SK-N-MC (cell line): ENCODE measurements around the gene HDDC2.

ENCODE experiments used
- DNase-seq: peaks from one replicate; pipeline ENCODE4 v3.0.0-alpha.2; 2011; ENCODE audit warnings: low read depth, low spot score
- H3K27ac ChIP-seq: fragments of 200-600 bp; sonication (generic); 2 replicates; pipeline ENCODE4 v1.5.1; 2016; ENCODE audit warnings: mixed run types
- H3K36me3 ChIP-seq: fragments of 200-600 bp; sonication (generic); 2 replicates; pipeline ENCODE4 v1.6.1; 2017; ENCODE audit warnings: antibody characterized with exemption, low read length, mixed read lengths; ENCODE audit not compliant: insufficient read depth
- H3K4me3 ChIP-seq: fragments of 200-600 bp; sonication (generic); 2 replicates; pipeline ENCODE4 v1.5.1; 2016
- H3K9ac ChIP-seq: fragments of 200-600 bp; sonication (generic); 2 replicates; pipeline ENCODE4 v1.8.0; 2017; ENCODE audit warnings: mixed run types, mixed read lengths; ENCODE audit not compliant: insufficient read length
- H3K9me3 ChIP-seq: fragments of 200-600 bp; sonication (generic); 2 replicates; pipeline ENCODE4 v1.6.1; 2017; ENCODE audit warnings: low read depth, mild to moderate bottlenecking, antibody characterized with exemption, low read length, moderate library complexity, mixed read lengths
- EZH2 ChIP-seq: fragments of 200-600 bp; sonication (generic); IDR thresholded peaks from one replicate; pipeline ENCODE4 v1.6.1; 2017; ENCODE audit warnings: antibody characterized with exemption
- FOXP2 ChIP-seq: optimal IDR thresholded peaks from 2 replicates; pipeline ENCODE3; 2011; ENCODE audit warnings: mild to moderate bottlenecking, moderate library complexity; ENCODE audit not compliant: insufficient read depth; ENCODE audit errors: extremely low read length, control extremely low read depth
- POLR2AphosphoS5 ChIP-seq: IDR thresholded peaks from 2 replicates; pipeline ENCODE4 v1.6.1; 2012; ENCODE audit warnings: mild to moderate bottlenecking, low read depth, low read length, borderline replicate concordance

HDDC2 gene, protein sequence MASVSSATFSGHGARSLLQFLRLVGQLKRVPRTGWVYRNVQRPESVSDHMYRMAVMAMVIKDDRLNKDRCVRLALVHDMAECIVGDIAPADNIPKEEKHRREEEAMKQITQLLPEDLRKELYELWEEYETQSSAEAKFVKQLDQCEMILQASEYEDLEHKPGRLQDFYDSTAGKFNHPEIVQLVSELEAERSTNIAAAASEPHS

DNA sequence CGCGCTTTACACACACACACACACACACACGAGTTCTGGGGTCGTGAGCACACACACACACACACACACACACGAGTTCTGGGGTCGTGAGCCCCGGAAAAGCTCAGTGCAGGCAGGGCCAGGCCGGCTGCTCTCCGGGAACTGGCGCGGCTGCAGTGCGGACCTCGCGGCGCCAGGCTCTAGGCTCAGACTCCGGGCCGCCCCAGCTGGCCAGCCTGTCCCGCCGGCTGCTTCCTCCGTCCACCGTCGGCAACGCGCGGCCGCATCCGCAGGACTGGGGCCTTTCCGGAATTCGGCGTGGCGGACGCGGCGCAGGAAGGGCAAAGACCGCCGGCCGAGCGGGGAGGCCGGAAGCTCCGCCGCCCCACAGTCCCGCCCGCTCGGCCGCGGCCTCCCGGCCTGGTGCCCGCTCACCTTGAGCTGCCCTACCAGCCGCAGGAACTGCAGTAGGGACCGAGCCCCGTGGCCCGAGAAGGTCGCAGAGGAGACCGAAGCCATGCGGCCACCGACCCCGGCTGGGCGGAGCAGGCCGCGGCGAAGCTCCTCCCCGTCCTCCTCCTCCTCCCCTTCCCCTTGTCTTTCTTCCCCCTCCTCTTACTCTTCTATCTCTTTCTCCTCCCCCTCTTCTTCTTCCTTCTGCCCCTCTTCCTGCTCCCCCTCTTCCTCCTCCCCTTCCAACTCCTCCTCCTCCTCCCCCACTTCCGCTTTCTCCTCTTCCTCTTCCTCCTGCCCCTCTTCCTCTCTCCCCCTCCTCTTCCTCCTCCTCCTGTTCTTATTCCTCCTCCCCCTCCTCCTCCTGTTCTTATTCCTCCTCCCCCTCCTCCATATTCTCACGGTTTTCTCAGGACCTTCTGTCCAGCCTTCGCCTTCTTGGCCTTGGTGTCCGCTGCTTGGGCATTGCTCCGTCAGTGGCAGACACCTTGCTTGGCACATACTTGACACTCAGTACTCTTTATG lies at the start of gene HDDC2:
HDDC2 (minus strand) TSS at position 533 of the 957 bp plus-strand sequence; CDS start at position 498, 35 bp downstream.
- H3K9ac ChIP-seq, result peak within 1 kb of the TSS; percentile 94
- no peaks in the 10 kb centered on the region for H3K9me3 ChIP-seq
- H3K4me3 ChIP-seq, result peak within 1 kb of the TSS; percentile 79
- peak; percentile 24 for DNase-seq
- peak within 1 kb of the TSS; percentile 63 for H3K27ac ChIP-seq
- H3K36me3 ChIP-seq, result peaks cover 38% of the 10 kb centered on the region
- no peak for TF ChIP-seq EZH2
- TF ChIP-seq POLR2AphosphoS5, result peak; percentile 94
- TF ChIP-seq FOXP2, result no peak

DNA sequence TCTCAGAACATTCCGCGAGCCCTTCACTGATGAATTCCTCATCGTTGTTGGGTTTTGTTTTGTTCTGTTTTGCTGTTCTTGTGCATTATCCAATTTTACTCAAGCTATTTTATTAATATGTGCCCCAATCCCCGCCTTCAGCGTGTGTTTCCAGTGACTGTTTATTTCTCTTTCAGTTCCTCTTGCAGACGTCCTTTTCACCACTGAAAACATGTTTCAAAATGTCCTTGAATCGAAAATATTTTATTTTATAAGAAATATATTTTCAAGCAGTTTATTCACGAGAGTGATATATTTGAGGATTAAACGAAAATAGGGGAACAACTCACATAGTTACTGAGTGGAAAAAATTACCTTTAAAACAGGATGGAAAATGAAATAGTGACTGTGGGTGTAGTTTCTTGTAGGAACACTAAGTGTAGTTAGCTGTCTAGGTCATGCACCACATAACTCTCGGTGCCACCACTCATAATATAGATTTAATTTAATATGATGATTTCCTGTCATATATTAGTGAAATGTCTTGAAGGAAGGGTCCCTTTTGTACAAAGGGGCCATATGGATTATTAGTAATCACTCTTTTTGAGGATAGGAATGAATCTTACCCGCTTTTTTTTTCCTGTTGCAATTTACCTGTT lies 45.3 kb upstream of the HDDC2 start:
- no peaks in the 10 kb centered on the region for H3K9me3 ChIP-seq
- H3K9ac ChIP-seq, result no peak overlapping the region
- H3K4me3 ChIP-seq, result no peak overlapping the region
- no peaks in the 10 kb centered on the region for H3K36me3 ChIP-seq
- DNase-seq, result no peak
- no peak for TF ChIP-seq FOXP2
- no peak for TF ChIP-seq EZH2
- no peak for TF ChIP-seq POLR2AphosphoS5
- no peak overlapping the region for H3K27ac ChIP-seq

DNA sequence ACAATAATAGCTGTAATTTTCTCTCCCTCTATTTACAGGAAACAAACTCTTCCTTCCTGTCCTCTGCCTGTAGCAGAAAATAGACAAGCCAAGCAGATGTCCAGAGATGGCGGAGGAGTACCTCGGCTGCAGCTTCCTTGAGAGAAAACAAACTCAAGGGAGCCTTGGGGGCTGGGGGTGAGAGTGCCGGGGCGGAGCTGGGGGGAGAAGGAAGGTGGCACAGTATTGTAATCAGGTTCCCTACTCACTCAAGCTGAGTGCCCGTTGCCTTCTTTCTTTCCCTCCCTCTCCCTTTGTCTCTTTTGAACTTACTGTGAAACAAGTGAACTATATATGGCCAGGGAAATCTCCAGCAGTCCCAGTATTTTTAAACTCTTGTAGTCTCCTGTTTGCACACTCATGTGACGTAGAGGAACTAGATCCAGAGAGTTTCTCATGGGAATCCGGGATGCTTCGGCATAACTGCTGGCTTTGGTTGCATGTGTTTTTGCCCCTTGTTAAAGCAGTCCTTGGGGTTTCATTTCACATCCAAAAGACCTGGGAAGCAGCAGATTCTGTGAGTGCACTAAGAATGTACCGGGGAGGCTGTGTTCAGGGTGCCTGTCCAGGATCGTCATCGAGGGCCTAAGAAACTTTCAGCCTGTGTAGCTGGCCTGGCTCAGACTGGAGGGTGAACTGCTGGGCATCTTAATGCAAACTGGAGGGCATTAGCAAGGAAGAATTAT lies 44.6 kb upstream of the HDDC2 start:
- H3K4me3 ChIP-seq, result no peak overlapping the region
- DNase-seq, result no peak

GRCh38 chr6:125341460-125341859 lies 39.7 kb upstream of the HDDC2 start:
- Histone ChIP-seq H3K9me3 (no peaks in the 10 kb centered on the region), H3K9ac (no peak overlapping the region), H3K27ac (no peak overlapping the region), H3K36me3 (no peaks in the 10 kb centered on the region), H3K4me3 (no peak overlapping the region)
- DNase-seq, result no peak
- TF ChIP-seq POLR2AphosphoS5 (no peak), EZH2 (no peak), FOXP2 (no peak)

More for the DNA sequence above, 44.6 kb upstream of the HDDC2 start:
- Histone ChIP-seq H3K27ac (no peak overlapping the region), H3K36me3 (no peaks in the 10 kb centered on the region), H3K9ac (no peak overlapping the region), H3K9me3 (no peaks in the 10 kb centered on the region)
- TF ChIP-seq POLR2AphosphoS5 (no peak), EZH2 (no peak), FOXP2 (no peak)

GRCh38 chr6:125340991-125341390 lies 39.2 kb upstream of the HDDC2 start:
- no peak for TF ChIP-seq FOXP2
- no peak for TF ChIP-seq EZH2
- TF ChIP-seq POLR2AphosphoS5, result no peak
- H3K9ac ChIP-seq, result no peak overlapping the region

DNA sequence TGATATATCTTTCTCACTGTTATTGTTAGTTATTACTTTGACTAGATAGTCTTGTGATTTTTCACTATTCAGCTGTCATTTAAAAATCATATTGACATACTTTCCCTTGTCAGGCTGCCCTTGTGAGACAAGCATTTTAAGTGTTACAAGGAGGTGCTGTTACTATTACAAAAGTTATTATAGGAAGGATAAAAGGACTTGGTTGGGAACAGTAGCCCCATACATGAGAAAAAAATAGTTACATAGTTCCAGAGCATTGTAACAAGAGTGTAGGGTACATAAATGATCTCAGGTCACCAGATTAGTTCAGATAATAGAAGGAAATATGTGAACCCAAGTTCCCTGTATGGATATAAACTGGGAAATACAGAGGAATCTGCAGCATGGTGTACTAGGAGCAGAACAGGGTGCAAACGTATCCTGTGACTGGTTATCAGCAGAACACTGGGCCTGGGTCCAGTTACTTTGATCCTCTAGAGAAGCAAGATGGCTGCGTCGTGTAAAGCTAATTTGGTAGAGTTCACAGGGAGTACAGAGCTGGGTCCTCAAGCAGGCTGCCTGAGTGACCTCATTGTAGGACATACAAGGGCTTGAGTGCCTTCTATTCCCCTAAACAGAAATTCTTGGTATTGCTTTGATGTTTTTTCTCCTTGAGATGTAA lies 38.5 kb upstream of the HDDC2 start:
- H3K36me3 ChIP-seq, result no peaks in the 10 kb centered on the region
- no peaks in the 10 kb centered on the region for H3K9me3 ChIP-seq
- no peak overlapping the region for H3K27ac ChIP-seq
- TF ChIP-seq EZH2 (no peak), POLR2AphosphoS5 (no peak), FOXP2 (no peak)
- no peak for DNase-seq
- no peak overlapping the region for H3K4me3 ChIP-seq
- H3K9ac ChIP-seq, result no peak overlapping the region

More at GRCh38 chr6:125340991-125341390, 39.2 kb upstream of the HDDC2 start:
- Histone ChIP-seq H3K27ac (no peak overlapping the region), H3K9me3 (no peaks in the 10 kb centered on the region), H3K36me3 (no peaks in the 10 kb centered on the region), H3K4me3 (no peak overlapping the region)
- no peak for DNase-seq

- DNase-seq, result no peak
- no peaks in the 10 kb centered on the region for H3K36me3 ChIP-seq
- TF ChIP-seq POLR2AphosphoS5, result no peak
- no peak for TF ChIP-seq FOXP2
- no peak for TF ChIP-seq EZH2
- H3K27ac ChIP-seq, result no peak overlapping the region
- no peak overlapping the region for H3K4me3 ChIP-seq
- no peak overlapping the region for H3K9ac ChIP-seq
- H3K9me3 ChIP-seq, result no peaks in the 10 kb centered on the region
These were observed 37.9 kb upstream of the HDDC2 start for GRCh38 chr6:125339653-125340052.

GRCh38 chr6:125338381-125338780 lies 36.6 kb upstream of the HDDC2 start:
- Histone ChIP-seq H3K9ac (no peak overlapping the region), H3K4me3 (no peak overlapping the region), H3K36me3 (no peaks in the 10 kb centered on the region), H3K9me3 (no peaks in the 10 kb centered on the region), H3K27ac (no peak overlapping the region)
- DNase-seq, result no peak
- TF ChIP-seq POLR2AphosphoS5 (no peak), EZH2 (no peak), FOXP2 (no peak)
